HCT116 (cell line): ENCODE results near the gene HES2. TPM values are rescaled to one million over a fixed set of nuclear protein-coding genes. Genes with fewer than 3 reads are reported as not detected.
A peak's percentile ranks its signal among the peaks of the same experiment; 100 is the strongest.
"Not testable (repeated sequence)": the region's sequence is repeated elsewhere in the genome, so short reads cannot be mapped to it uniquely, and the experiment has no call there.

Experiments
- ATAC-seq: fragments of 200-7000 bp; cut with Tn5 transposase; 2 replicates; pipeline ENCODE4 v1.9.1; 2020; ENCODE audit warnings: mild to moderate bottlenecking, moderate library complexity
- BruUV-seq: library from RNA; stranded (reverse); fragments of 400-500 nt; replicated peaks from 2 replicates; lab custom pipeline; 2021; lab: Mats Ljungman, UMichigan
- CTCF ChIA-PET: fragments of 300-600 bp; sonication (Branson Sonifier 250); formaldehyde crosslinking; loops from one replicate; lab custom pipeline; 2021; ENCODE audit warnings: antibody characterized with exemption; lab: Charles Lee
- POLR2A ChIA-PET: fragments of 300-600, 350-600 bp; sonication (Branson Sonifier 250); formaldehyde crosslinking; loops from one replicate; lab custom pipeline; 2021; ENCODE audit warnings: antibody characterized with exemption; lab: Charles Lee
- RAD21 ChIA-PET, 2 experiments: fragments of 300-600 bp; sonication (Branson Sonifier 250); formaldehyde crosslinking; loops; one replicate each; lab custom pipeline; 2023; ENCODE audit warnings: low total read pairs in 2 of 2; ENCODE audit not compliant: uncharacterized antibody in 2 of 2, unreplicated experiment in 2 of 2, low non-redundant PET in 1 of 2; lab: Charles Lee
- DNase-seq: peaks from one replicate; pipeline ENCODE4 v3.0.0-alpha.2; 2010; ENCODE audit warnings: low read depth, low spot score
- H2AFZ ChIP-seq: fragments of 200-600 bp; shearing (Covaris generic), sonication (generic); 2 replicates; pipeline ENCODE4 v1.6.1; 2017; ENCODE audit warnings: low read depth, mixed run types, mixed read lengths, antibody characterized with exemption, low read length; ENCODE audit not compliant: poor library complexity, severe bottlenecking
- H3K27ac ChIP-seq: 2 replicates; pipeline ENCODE4 v1.5.1; 2012; ENCODE audit warnings: low read depth, low read length
- H3K27me3 ChIP-seq: fragments of 200-600 bp; sonication (generic); 2 replicates; pipeline ENCODE4 v1.6.1; 2016; ENCODE audit warnings: mixed run types, low read length, mixed read lengths; ENCODE audit not compliant: insufficient read depth
- H3K36me3 ChIP-seq, 2 experiments: fragments of 200-500 bp in 1 of 2; fragments of 200-600 bp in 1 of 2; sonication (Bioruptor generic) in 1 of 2; sonication (generic) in 1 of 2; 2 replicates each; pipeline versions ENCODE4 v1.5.1 to v1.6.1; 2014 to 2016; ENCODE audit warnings: low read length in 2 of 2, inconsistent platforms in 1 of 2, mixed read lengths in 1 of 2, mixed run types in 1 of 2; ENCODE audit not compliant: insufficient read depth in 2 of 2, control insufficient read depth in 1 of 2
- H3K4me1 ChIP-seq, 2 experiments: fragments of 200-600 bp in 1 of 2; sonication (generic) in 1 of 2; 2 replicates each; pipeline versions ENCODE4 v1.5.1 to v1.6.1; 2012 to 2017; ENCODE audit warnings: low read length in 2 of 2, inconsistent platforms in 1 of 2, mild to moderate bottlenecking in 1 of 2, mixed read lengths in 1 of 2, mixed run types in 1 of 2, moderate library complexity in 1 of 2; ENCODE audit not compliant: insufficient read depth in 2 of 2, control insufficient read depth in 1 of 2
- H3K4me2 ChIP-seq: fragments of 200-600 bp; sonication (generic); 2 replicates; pipeline ENCODE4 v1.6.1; 2017; ENCODE audit warnings: mixed run types, low read length, mixed read lengths
- H3K4me3 ChIP-seq, 2 experiments: fragments of 200-600 bp in 1 of 2; sonication (generic) in 1 of 2; replicated peaks in 1 of 2; 2 replicates each; pipeline ENCODE4 v1.5.1; 2011 to 2016; ENCODE audit warnings: low read length in 2 of 2, control low read depth in 1 of 2, low read depth in 1 of 2, mild to moderate bottlenecking in 1 of 2, mixed read lengths in 1 of 2, mixed run types in 1 of 2
- H3K79me2 ChIP-seq: fragments of 200-600 bp; sonication (generic); 2 replicates; pipeline ENCODE4 v1.6.1; 2017; ENCODE audit warnings: mild to moderate bottlenecking, mixed run types, low read length, moderate library complexity, mixed read lengths; ENCODE audit not compliant: insufficient read depth
- H3K9ac ChIP-seq: fragments of 200-600 bp; sonication (generic); 2 replicates; pipeline ENCODE4 v1.6.1; 2016; ENCODE audit warnings: low read length, mixed read lengths
- H3K9me2 ChIP-seq: fragments of 200-600 bp; sonication (generic), shearing (Covaris generic); 2 replicates; pipeline ENCODE4 v1.6.1; 2017; ENCODE audit warnings: mixed run types, mild to moderate bottlenecking, moderate library complexity; ENCODE audit not compliant: insufficient read depth
- H3K9me3 ChIP-seq, 2 experiments: fragments of 200-500 bp in 1 of 2; fragments of 200-600 bp in 1 of 2; sonication (Bioruptor generic) in 1 of 2; sonication (generic) in 1 of 2; 2 replicates each; pipeline ENCODE4 v1.6.1; 2014 to 2017; ENCODE audit warnings: low read length in 2 of 2, mixed read lengths in 2 of 2, inconsistent platforms in 1 of 2, low read depth in 1 of 2, mild to moderate bottlenecking in 1 of 2, mixed run types in 1 of 2, moderate library complexity in 1 of 2; ENCODE audit not compliant: control insufficient read depth in 1 of 2, insufficient read depth in 1 of 2
- H4K20me1 ChIP-seq: fragments of 200-600 bp; sonication (generic), shearing (Covaris generic); 2 replicates; pipeline ENCODE4 v1.6.1; 2017; ENCODE audit warnings: mixed run types, mild to moderate bottlenecking, moderate library complexity; ENCODE audit not compliant: insufficient read depth
- intact Hi-C: fragments of 100-400 bp; cut with micrococcal nuclease; formaldehyde crosslinking; loops from 2 replicates; pipeline ENCODE4 v1.10.0; 2022
- total RNA-seq: library from RNA; stranded (reverse); gene quantifications from one replicate; pipeline ENCODE4 v1.2.1, GENCODE V29; 2021; ENCODE audit not compliant: unreplicated experiment

HES2 gene
- total RNA-seq, 1 experiment from 2014 or later = 8.4 TPM

DNA sequence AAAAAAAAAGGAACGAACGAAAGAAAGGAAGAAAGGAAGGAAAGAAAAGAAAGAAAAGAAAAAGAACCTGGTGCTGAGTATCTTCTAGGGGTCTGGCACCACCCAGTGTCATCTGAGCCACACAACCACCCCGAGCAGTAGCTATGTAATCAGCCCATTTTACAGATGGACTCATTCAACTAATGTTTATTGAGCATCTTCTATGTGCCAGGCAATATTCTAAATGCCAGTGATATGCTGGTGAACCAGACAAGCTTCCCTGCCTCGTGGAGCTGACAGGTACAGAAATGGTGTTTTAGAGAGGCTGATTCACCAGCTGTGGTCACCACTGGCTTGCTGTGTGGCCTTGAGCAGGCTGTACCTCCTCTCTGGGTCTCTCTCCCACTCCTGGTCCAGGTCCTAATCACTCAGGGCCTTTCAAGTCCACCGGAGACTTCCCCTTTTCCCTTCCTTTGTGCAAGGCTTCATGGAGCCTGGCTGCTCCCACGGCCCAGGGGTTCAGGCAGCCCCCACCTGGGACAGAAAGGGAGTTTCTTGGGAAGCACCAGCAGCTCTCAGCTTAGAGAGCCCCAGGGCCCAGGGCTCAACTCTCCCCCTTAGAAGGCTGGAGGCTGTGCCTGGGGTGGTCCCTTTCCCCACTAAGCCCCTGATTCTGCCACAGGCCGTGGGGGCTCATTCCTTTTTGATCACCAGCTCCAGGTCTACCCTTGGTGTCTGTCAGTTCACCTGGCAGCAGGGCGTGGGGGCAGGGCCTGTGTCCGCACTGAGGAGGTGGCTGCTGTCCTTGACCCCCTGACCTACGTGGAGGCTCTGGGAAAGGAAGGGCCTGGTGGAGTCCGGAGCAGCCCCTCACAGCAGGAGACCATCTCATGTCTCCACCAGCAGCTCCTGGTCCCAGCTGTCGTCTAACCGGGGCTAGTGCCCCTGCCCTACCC, 12.2 kb upstream of the HES2 start:
- ChIA-PET POLR2A (interaction anchor here (0.7 to 1.3 kb wide), 2 partner anchors 12 to 14 kb away, joined by 3 to 4 read pairs; partner anchors contain the start of gene HES2), RAD21 (interaction anchor here in 1 of 2 experiments (1.2 kb wide), 1 partner anchor 9 kb away, joined by 3 read pairs; no protein-coding TSS in a partner anchor), CTCF (interaction anchor here (0.7 kb wide), 1 partner anchor 227 kb away, joined by 4 read pairs; no protein-coding TSS in a partner anchor)
- DNase-seq, H3K9me3 ChIP-seq, intact Hi-C loops, H4K20me1 ChIP-seq, H3K79me2 ChIP-seq, H3K9ac ChIP-seq, H3K4me3 ChIP-seq, H3K27ac ChIP-seq, H2AFZ ChIP-seq, H3K4me2 ChIP-seq, H3K27me3 ChIP-seq, BruUV-seq, H3K36me3 ChIP-seq, ATAC-seq, H3K9me2 ChIP-seq: not testable (repeated sequence)
- H3K4me1 ChIP-seq = peaks cover 15 to 22% of the 10 kb centered on the region in 2 experiments

DNA sequence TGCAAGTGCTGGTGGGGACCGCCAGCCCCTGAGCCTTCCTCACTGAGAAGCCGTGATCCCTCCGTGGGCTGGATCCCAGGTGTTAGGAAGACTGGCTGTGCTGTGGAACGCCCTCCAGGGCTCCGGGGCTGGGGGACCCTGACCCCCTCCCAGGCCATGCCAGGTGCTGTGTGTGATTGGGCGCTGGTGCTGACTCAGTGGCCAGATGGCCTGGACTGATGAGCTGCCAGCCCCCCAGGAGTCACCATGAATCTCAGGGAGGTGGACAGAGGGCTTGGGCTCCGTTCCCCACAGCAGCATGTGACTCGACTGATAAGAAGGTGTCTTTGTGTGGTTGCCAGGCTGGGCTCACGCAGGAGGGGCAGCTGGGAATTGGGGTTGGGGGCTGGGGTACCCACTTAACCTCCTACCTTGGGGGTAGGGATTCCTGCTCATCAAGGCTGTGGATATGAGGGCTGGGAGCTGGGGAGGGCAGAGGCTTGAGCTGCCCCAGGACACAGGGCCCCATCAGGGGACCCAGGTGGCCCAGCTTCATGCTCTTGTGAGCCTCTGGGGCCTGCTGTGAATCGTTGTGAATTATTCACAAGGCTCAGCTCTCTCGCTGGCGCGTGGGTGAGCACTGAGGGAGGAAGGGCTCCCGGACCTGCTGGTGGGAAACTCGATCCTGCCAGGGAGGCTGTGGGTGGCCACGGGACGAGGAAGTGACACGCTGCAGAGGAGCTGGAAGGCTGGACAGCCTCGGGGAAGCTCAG, 10.1 kb upstream of the HES2 start:
- H4K20me1 ChIP-seq, DNase-seq, H3K9ac ChIP-seq, H3K27me3 ChIP-seq, H3K36me3 ChIP-seq, H2AFZ ChIP-seq, H3K27ac ChIP-seq, intact Hi-C loops, BruUV-seq, RAD21 ChIA-PET, H3K4me3 ChIP-seq, ATAC-seq, H3K9me2 ChIP-seq, H3K9me3 ChIP-seq, H3K4me2 ChIP-seq: not testable (repeated sequence)
- Histone ChIP-seq H3K79me2 (peaks cover 11% of the 10 kb centered on the region; the same call in 1 of the 2 replicates), H3K4me1 (peaks cover 29 to 43% of the 10 kb centered on the region in 2 experiments)
- CTCF ChIA-PET = interaction anchor here (0.7 to 1.8 kb wide), 4 partner anchors 8 to 61 kb away, joined by 3 to 7 read pairs (median 4); no protein-coding TSS in a partner anchor
- POLR2A ChIA-PET = interaction anchor here (1.3 kb wide), 1 partner anchor 10 kb away, joined by 3 read pairs; the partner anchor contains the start of gene HES2

DNA sequence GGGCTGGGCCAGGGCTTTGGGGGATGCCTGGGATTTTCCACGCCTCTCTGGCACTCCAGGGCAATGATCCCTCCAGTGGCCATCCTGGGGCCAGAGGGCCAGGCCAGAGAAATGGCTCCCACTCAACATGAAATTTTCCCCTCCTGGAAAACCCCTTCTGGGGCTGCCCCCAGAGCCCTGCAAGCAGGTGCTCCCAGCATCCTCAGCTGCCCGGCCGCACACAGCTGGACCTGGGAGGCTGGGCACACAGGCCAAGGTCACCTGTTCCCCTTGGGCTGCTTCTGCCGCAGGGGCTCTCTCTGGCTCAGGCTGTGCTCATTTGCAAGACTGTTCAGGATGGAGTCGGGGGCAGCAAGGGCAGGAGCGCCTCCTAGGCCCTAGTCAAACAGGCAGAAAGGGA, 8.7 kb upstream of the HES2 start:
- H3K9me2 ChIP-seq, ATAC-seq, H4K20me1 ChIP-seq, H3K36me3 ChIP-seq, intact Hi-C loops, H3K9ac ChIP-seq, H3K9me3 ChIP-seq, H3K4me2 ChIP-seq, H2AFZ ChIP-seq, H3K27me3 ChIP-seq, DNase-seq, RAD21 ChIA-PET, H3K4me3 ChIP-seq, BruUV-seq: not testable (repeated sequence)
- CTCF ChIA-PET = interaction anchor here (1.2 to 2.7 kb wide), 3 partner anchors 10 to 20 kb away, joined by 3 to 19 read pairs (median 4); no protein-coding TSS in a partner anchor
- Histone ChIP-seq H3K4me1 (peaks cover 36 to 56% of the 10 kb centered on the region in 2 experiments), H3K79me2 (peaks cover 11% of the 10 kb centered on the region; the same call in 1 of the 2 replicates), H3K27ac (peak overlapping the region; percentile 81; the same call in 1 of the 2 replicates)
- POLR2A ChIA-PET = interaction anchor here (0.9 kb wide), 1 partner anchor 10 kb away, joined by 3 read pairs; no protein-coding TSS in a partner anchor
